Measurements from ENCODE around the gene SPTY2D1.

The SPTY2D1 gene

DNA sequence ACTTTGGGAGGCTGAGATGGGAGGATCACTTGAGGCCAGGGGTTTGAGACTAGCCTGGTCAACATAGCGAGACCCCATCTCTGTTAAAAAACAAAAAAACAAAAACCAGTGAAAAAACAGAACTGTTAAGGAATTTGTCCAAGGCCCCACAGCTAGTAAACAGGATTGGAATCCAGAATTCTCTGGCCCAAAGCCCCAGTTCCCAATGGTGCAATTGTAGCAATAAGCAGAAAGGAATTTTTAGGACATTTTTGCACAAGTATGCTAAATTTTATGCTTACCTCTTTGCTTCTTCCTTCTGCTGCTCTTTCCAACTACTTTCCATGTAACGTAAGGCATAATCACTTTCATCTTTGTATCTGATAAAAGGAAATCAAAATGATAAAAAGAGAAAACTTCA is 22.9 kb downstream of the SPTY2D1 start:
- H3K27ac ChIP-seq (ENCODE audit: low read length), result no peak overlapping the region
- no peak overlapping the region for H3K4me3 ChIP-seq (ENCODE audit: low read length)
- peaks cover 39% of the 10 kb centered on the region for H3K36me3 ChIP-seq (replicated peaks; ENCODE audit: low read depth, low read length)
- H3K9ac ChIP-seq (ENCODE audit: low read length), result no peak overlapping the region
- no peak overlapping the region for H2AFZ ChIP-seq (ENCODE audit: low read depth, low read length)
- no peak overlapping the region for H3K4me2 ChIP-seq (ENCODE audit: low read length)
- peaks cover 29% of the 10 kb centered on the region for H4K20me1 ChIP-seq (ENCODE audit: insufficient read depth, low read length)
- peaks cover 6% of the 10 kb centered on the region; the same call in 1 of the 2 replicates for H3K79me2 ChIP-seq (ENCODE audit: low read length)
- H3K9me3 ChIP-seq (ENCODE audit: insufficient read depth, low read length), result no peaks in the 10 kb centered on the region
- no peak for TF ChIP-seq EZH2phosphoT487 (IDR thresholded peaks at IDR 0.05; ENCODE audit: low read depth)
- TF ChIP-seq, protein P1, sequence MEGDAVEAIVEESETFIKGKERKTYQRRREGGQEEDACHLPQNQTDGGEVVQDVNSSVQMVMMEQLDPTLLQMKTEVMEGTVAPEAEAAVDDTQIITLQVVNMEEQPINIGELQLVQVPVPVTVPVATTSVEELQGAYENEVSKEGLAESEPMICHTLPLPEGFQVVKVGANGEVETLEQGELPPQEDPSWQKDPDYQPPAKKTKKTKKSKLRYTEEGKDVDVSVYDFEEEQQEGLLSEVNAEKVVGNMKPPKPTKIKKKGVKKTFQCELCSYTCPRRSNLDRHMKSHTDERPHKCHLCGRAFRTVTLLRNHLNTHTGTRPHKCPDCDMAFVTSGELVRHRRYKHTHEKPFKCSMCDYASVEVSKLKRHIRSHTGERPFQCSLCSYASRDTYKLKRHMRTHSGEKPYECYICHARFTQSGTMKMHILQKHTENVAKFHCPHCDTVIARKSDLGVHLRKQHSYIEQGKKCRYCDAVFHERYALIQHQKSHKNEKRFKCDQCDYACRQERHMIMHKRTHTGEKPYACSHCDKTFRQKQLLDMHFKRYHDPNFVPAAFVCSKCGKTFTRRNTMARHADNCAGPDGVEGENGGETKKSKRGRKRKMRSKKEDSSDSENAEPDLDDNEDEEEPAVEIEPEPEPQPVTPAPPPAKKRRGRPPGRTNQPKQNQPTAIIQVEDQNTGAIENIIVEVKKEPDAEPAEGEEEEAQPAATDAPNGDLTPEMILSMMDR (IDR thresholded peaks at IDR 0.05; ENCODE audit: low read depth, low read length), result no peak
- no peaks in the 10 kb centered on the region; the same call in 1 of the 2 replicates for H3K27me3 ChIP-seq (ENCODE audit: low read depth, low read length)
- H3K4me1 ChIP-seq (ENCODE audit: low read length), result peaks cover 22% of the 10 kb centered on the region

DNA sequence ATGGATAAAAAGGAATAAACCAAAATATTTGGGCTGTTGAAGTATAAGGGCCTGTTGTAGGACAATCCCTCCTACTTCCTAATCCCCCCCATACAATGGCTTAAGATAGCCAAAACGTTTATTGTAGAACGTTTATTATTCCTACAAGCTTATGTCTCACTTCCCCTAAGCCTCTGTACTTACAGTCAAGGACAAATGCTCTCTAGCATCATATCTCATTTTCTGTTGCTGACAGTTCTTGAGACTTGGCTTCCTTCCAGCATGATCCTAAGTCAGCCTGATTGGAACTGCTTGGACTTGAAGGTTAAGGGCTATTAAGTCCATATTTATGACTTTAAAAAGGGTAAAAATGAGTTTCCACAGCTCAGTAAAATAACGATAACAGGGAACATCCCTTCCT is 25.8 kb downstream of the SPTY2D1 start:
- H3K36me3 ChIP-seq (replicated peaks; ENCODE audit: low read depth, low read length), result peaks cover 17% of the 10 kb centered on the region
- H3K79me2 ChIP-seq (ENCODE audit: low read length), result no peaks in the 10 kb centered on the region
- no peak overlapping the region for H3K27ac ChIP-seq (ENCODE audit: low read length)
- H3K4me3 ChIP-seq (ENCODE audit: low read length), result no peak overlapping the region
- peaks cover 8% of the 10 kb centered on the region for H3K4me1 ChIP-seq (ENCODE audit: low read length)
- H3K27me3 ChIP-seq (ENCODE audit: low read depth, low read length), result no peaks in the 10 kb centered on the region
- no peak overlapping the region for H3K9ac ChIP-seq (ENCODE audit: low read length)
- H3K9me3 ChIP-seq (ENCODE audit: insufficient read depth, low read length), result no peaks in the 10 kb centered on the region
- peaks cover 4% of the 10 kb centered on the region; the same call in 1 of the 2 replicates for H4K20me1 ChIP-seq (ENCODE audit: insufficient read depth, low read length)
- no peak overlapping the region for H3K4me2 ChIP-seq (ENCODE audit: low read length)
- TF ChIP-seq, protein P1 (IDR thresholded peaks at IDR 0.05; ENCODE audit: low read depth, low read length), result no peak
- no peak for TF ChIP-seq EZH2phosphoT487 (IDR thresholded peaks at IDR 0.05; ENCODE audit: low read depth)
- H2AFZ ChIP-seq (ENCODE audit: low read depth, low read length), result no peak overlapping the region

DNA sequence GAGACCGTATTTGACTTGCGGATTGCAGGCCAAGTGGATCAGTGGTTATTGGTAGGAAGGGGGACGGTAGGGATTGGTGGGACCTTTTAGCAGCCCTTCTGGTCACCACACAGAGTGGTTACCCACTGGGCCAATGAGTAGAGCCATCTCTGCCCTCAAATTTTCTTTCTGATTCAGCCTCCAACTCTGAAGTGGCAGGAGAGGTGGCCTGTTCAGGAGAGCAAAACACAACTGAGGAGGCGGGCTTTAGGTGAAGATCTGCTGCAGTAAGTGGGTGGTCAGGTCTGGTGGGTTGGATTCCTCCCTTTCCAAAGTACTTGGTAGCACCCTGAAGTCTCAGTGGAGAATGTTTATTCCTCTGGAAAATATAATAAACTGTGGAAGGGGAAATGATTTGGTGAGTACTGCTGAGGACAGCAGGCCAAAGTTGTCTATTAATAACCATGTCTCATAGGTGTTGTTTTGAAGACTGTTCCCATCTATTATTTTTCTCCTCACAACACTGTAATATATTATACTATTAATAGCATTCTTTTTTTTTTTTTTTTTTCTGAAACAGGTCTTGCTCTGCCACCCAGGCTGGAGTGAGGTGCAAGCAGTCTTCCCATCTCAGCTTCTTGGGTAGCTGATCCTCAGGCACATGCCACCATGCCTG is 33.1 kb downstream of the SPTY2D1 start:
- Histone ChIP-seq H3K27me3 (ENCODE audit: low read depth, low read length) (no peaks in the 10 kb centered on the region), H3K79me2 (ENCODE audit: low read length) (no peaks in the 10 kb centered on the region), H3K4me2 (ENCODE audit: low read length) (no peak overlapping the region), H3K9ac (ENCODE audit: low read length) (no peak overlapping the region), H3K4me3 (ENCODE audit: low read length) (no peak overlapping the region), H4K20me1 (ENCODE audit: insufficient read depth, low read length) (no peaks in the 10 kb centered on the region), H2AFZ (ENCODE audit: low read depth, low read length) (no peak overlapping the region), H3K36me3 (replicated peaks; ENCODE audit: low read depth, low read length) (no peaks in the 10 kb centered on the region), H3K27ac (ENCODE audit: low read length) (no peak overlapping the region), H3K4me1 (ENCODE audit: low read length) (no peaks in the 10 kb centered on the region), H3K9me3 (ENCODE audit: insufficient read depth, low read length) (no peaks in the 10 kb centered on the region)
- TF ChIP-seq EZH2phosphoT487 (IDR thresholded peaks at IDR 0.05; ENCODE audit: low read depth), result no peak
- TF ChIP-seq, protein P1 (IDR thresholded peaks at IDR 0.05; ENCODE audit: low read depth, low read length), result no peak

DNA sequence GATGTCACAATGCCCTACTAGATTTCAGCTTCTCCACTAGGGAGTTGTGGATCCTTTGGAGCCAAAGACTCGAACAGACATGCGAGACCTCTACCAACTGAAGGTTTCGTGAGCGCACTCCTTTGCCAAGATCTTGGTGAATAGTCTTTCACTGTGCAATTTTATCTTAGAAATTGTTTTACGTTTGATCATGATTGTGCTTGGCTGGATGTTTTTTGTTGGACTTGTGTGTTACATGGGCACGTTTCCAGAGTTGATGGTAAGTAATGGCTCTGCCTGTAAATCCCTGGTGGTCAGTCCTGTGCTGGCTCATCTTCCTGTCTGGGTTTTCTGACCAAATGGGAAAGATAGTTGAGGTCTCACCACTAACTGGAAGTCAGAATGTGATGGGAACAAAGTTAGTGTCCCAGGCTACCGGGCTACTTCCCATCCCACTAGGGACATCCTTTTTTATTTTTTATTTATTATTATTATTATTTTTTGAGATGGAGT is 34.4 kb downstream of the SPTY2D1 start, which contains the start of gene MISFA:
TSS of gene MISFA (plus strand) at position 51 of the 492 bp plus-strand sequence. CDS start at position 191, 140 bp downstream.
- no peaks in the 10 kb centered on the region for H3K4me1 ChIP-seq (ENCODE audit: low read length)
- TF ChIP-seq EZH2phosphoT487 (IDR thresholded peaks at IDR 0.05; ENCODE audit: low read depth), result no peak
- TF ChIP-seq, protein P1 (IDR thresholded peaks at IDR 0.05; ENCODE audit: low read depth, low read length), result no peak
- no peak within 1 kb of the TSS for H2AFZ ChIP-seq (ENCODE audit: low read depth, low read length)
- no peaks in the 10 kb centered on the region for H3K79me2 ChIP-seq (ENCODE audit: low read length)
- H3K9ac ChIP-seq (ENCODE audit: low read length), result no peak within 1 kb of the TSS
- no peaks in the 10 kb centered on the region for H3K36me3 ChIP-seq (replicated peaks; ENCODE audit: low read depth, low read length)
- no peak within 1 kb of the TSS for H3K4me3 ChIP-seq (ENCODE audit: low read length)
- no peaks in the 10 kb centered on the region for H3K9me3 ChIP-seq (ENCODE audit: insufficient read depth, low read length)
- H3K27ac ChIP-seq (ENCODE audit: low read length), result no peak within 1 kb of the TSS
- H3K27me3 ChIP-seq (ENCODE audit: low read depth, low read length), result no peaks in the 10 kb centered on the region
- H3K4me2 ChIP-seq (ENCODE audit: low read length), result no peak within 1 kb of the TSS
- H4K20me1 ChIP-seq (ENCODE audit: insufficient read depth, low read length), result no peaks in the 10 kb centered on the region

Data from OCI-LY3 (cell line).